ENCODE results near the gene TNFRSF18.
A peak's percentile ranks its signal among the peaks of the same experiment; 100 is the strongest.

The TNFRSF18 gene

GRCh38 chr1:1171161-1171545, 35.2 kb downstream of the TNFRSF18 start:
- TF ChIP-seq CTCF (IDR thresholded peaks at IDR 0.05; ENCODE audit: extremely low read depth, insufficient read depth, missing control alignments): no peak
- DNase-seq (ENCODE audit: low spot score): peak; percentile 43
- in situ Hi-C loops (cut with MboI; ENCODE audit: low pct_unique_long_range_greater_than_20kb, low sequenced_read_pairs, unreplicated experiment): no loop called here

GRCh38 chr1:1170215-1171091, 35.9 kb downstream of the TNFRSF18 start:
- in situ Hi-C loops (cut with MboI; ENCODE audit: low pct_unique_long_range_greater_than_20kb, low sequenced_read_pairs, unreplicated experiment): no loop called here
- TF ChIP-seq CTCF (IDR thresholded peaks at IDR 0.05; ENCODE audit: extremely low read depth, insufficient read depth, missing control alignments): no peak
- peak; percentile 31 for DNase-seq (ENCODE audit: low spot score)

- TF ChIP-seq CTCF (IDR thresholded peaks at IDR 0.05; ENCODE audit: extremely low read depth, insufficient read depth, missing control alignments): no peak
- DNase-seq (ENCODE audit: low spot score): no peak
- in situ Hi-C loops (cut with MboI; ENCODE audit: low pct_unique_long_range_greater_than_20kb, low sequenced_read_pairs, unreplicated experiment): no loop called here
Observed at GRCh38 chr1:1169429-1170214, 36.8 kb downstream of the TNFRSF18 start.

GRCh38 chr1:1168451-1169411, 37.7 kb downstream of the TNFRSF18 start:
- no peak for TF ChIP-seq CTCF (IDR thresholded peaks at IDR 0.05; ENCODE audit: extremely low read depth, insufficient read depth, missing control alignments)
- DNase-seq (ENCODE audit: low spot score): no peak
- in situ Hi-C loops (cut with MboI; ENCODE audit: low pct_unique_long_range_greater_than_20kb, low sequenced_read_pairs, unreplicated experiment): no loop called here

- no peak for DNase-seq (ENCODE audit: low spot score)
- in situ Hi-C loops (cut with MboI; ENCODE audit: low pct_unique_long_range_greater_than_20kb, low sequenced_read_pairs, unreplicated experiment): no loop called here
- TF ChIP-seq CTCF (IDR thresholded peaks at IDR 0.05; ENCODE audit: extremely low read depth, insufficient read depth, missing control alignments): no peak
Observed at GRCh38 chr1:1167841-1168450, 38.4 kb downstream of the TNFRSF18 start.

Measured in GM13977 (cell line).